ENCODE measurements around the gene PRSS21. TPM values are rescaled to one million over a fixed set of nuclear protein-coding genes. Genes with fewer than 3 reads are reported as not detected.

Gene PRSS21
- total RNA-seq, 1 donor from 2014 or later: not detected

- no peak for DNase-seq
- no peak for ATAC-seq (ENCODE audit: poor library complexity)
- intact Hi-C loops (cut with DNase I): no loop called here
Observed at GRCh38 chr16:2854700-2855309, 37.8 kb downstream of the PRSS21 start.

GRCh38 chr16:2855536-2855935 lies 38.5 kb downstream of the PRSS21 start:
- no peak for ATAC-seq (ENCODE audit: poor library complexity)
- intact Hi-C loops (cut with DNase I): no loop called here
- DNase-seq: no peak

DNA sequence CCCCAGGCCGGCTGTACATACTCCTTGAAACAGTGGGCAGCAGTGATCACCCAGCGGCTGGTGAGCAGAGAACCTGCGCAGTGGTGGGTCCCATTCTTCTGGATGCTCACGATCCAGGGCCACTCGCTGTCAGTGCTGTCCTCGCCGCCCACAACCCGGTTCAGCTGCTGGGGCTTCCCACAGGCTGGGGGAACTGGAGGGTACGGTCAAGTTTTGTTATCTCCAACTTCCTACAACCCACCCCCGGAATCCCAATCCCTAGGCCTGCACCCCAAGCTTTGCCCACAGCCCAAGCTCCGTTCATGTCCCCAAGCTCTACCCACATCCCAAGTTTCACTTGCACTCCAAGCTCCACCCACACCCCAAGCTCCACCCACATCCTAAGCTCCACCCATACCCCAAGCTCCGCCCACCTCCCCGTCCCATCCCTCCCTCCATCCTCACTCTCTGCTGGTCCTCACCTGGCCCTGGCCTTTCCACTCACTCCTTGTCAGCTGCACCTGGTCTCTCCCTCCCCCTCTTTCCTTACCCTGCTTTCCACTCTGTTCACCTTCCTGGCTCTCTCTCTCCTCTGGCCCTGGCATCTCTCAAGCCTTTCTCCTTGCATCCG lies 39.1 kb downstream of the PRSS21 start:
- no peak for ATAC-seq (ENCODE audit: poor library complexity)
- intact Hi-C loops (cut with DNase I): no loop called here

DNA sequence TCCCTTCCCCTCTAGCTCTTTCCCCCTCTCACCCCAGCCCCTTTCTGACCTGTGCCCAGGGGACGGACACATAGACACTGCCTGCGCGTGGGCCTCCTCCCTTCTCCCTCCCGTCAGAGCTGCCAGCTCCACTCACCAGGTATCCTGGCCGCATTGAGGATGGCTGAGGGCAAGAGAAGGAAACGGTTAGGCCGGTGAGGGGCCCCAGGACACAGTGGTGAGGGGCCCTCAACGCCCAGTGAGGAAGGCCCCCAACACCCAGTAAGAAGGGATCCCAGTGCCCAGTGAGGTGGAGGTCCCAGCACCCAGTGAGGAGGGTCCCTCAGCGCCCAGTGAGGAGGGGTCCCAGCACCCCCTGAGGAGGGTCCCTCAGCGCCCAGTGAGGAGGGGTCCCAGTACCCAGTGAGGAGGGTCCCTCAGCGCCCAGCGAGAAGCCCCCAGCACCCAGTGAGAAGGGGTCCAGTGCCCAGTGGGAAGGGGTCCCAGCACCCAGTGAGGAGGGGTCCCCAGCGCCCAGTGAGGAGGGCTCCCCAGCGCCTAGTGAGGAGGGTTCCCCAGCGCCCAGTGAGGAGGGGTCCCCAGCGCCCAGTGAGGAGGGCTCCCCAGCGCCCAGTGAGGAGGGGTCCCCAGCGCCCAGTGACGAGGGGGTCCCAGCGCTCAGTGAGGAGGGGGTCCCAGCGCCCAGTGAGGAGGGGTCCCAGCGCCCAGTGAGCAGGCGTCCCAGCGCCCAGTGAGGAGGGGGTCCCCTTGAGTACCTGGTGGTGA lies 39.8 kb downstream of the PRSS21 start:
- no peak for ATAC-seq (ENCODE audit: poor library complexity)
- no peak for DNase-seq
- intact Hi-C loops (cut with DNase I): no loop called here

More for the DNA sequence above, 39.1 kb downstream of the PRSS21 start:
- DNase-seq: no peak

- DNase-seq (no peak), ATAC-seq (ENCODE audit: poor library complexity) (no peak)
- intact Hi-C loops (cut with DNase I): no loop called here
Observed at GRCh38 chr16:2857451-2858244, 40.6 kb downstream of the PRSS21 start, which contains the start of gene PRSS22. Gene PRSS22, minus strand, starts transcription at chr16:2858170. Its CDS starts 66 bp downstream, at chr16:2858104.

DNA sequence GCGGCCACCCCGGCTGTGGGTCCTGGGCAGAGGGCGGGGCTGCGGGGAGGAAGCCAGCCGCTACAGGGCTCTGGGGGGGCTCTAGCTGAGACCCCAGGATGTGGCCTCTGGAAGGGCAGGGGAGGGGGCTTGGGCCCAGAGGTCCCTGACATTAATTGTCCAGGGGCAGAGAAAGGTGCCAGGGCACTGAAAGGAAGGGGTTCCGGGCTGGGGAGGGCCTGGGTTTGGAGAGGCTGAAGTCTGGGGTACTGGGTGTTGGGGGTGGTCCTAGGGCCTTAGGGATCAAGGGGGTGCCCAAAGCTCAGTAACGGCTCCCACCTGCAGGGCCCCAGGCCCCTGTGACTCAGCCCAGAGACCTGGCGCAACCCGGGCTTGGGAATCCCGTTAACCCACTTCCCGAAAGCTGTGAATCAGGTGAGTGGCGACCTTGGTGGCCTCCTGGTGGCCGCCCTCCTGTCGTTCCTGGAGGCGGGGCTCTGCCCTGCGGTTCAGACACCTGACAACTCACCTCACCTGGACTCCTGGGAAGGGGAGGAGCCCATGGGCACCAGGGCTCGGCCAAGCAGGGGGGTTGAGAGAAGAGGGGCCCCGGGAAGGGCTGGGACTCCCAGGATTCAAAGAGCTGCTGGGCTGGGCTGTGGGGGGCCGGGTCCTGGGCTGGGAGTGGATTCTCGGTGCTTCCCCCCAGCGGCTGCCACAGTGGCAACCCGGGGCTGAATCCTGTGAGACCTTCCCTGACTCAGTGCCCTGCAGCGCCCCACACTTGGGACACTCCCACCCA lies 41.4 kb downstream of the PRSS21 start:
- no peak for DNase-seq
- no peak for ATAC-seq (ENCODE audit: poor library complexity)

DNA sequence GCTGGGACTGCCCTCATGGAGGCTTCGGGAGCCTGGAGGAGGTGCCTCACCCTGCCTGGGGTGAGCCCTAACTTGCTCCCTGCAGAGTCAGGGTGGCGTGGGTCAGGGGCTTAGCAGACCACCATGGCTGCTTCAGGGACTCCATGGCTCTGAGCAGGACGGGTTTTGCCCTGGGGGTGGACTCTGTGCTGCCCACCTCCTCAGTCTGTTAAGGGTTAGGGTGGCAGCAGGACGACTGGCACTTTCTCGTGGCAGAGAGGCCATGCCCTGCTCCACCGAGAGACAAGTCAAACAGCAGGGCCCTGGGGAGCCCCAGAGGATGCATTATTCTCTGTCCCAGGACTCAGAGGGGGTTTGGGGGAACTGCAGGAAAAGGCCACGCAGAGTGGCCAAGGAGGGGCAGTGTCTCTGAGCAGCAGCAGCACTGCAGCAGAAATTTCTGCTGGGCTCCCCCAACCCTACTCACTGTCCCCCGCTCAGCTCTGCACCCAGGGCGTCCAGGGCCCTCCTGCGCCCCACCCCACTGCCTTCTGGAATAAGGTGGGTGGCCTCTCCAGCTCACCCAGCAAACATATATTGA lies 42.7 kb downstream of the PRSS21 start:
- DNase-seq (no peak), ATAC-seq (ENCODE audit: poor library complexity) (no peak)
- intact Hi-C loops (cut with DNase I): no loop called here

More for the DNA sequence above, 41.4 kb downstream of the PRSS21 start:
- intact Hi-C loops (cut with DNase I): no loop called here

DNA sequence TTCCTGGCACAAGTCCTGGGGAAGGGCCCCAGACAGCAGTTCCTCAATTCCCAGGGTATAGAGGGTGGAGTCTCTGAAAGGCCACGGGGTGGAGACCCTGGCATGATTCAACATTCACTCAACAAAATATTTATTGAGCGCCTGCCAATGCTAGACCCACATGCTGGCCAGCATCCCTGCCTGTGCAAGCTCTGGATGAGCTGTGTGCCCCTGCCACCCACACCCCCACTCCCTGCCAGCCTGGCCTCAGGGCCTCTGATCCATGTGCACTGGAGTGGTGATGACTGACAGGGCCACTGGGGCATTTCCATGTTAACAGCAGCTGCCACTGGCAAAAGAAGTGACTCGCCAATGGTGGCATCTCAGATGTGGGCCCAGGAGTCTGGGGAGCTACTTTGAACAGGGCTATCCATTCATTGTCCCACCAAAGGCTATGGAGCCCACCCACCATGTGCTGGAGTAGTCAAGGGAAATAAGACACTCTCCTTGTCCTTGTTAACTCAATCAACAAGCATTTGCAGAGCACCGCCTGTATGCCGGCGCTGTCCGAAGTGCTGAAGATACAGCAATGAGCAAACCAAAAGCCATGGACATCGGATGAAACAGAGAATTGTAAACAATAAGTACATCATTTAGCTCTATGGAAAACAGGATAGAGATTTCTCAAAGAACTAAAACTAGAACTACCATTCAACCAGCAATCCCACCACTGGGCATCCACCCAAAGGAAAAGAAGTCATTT lies 44.0 kb downstream of the PRSS21 start:
- intact Hi-C loops (cut with DNase I): no loop called here
- DNase-seq (no peak), ATAC-seq (ENCODE audit: poor library complexity) (no peak)

- intact Hi-C loops (cut with DNase I): no loop called here
- no peak for DNase-seq
- ATAC-seq (ENCODE audit: poor library complexity): no peak
Observed at GRCh38 chr16:2865651-2866050, 48.6 kb downstream of the PRSS21 start.

GRCh38 chr16:2866431-2866830 lies 49.4 kb downstream of the PRSS21 start:
- intact Hi-C loops (cut with DNase I): no loop called here
- DNase-seq (no peak), ATAC-seq (ENCODE audit: poor library complexity) (no peak)

- intact Hi-C loops (cut with DNase I): no loop called here
- ATAC-seq (ENCODE audit: poor library complexity) (no peak), DNase-seq (no peak)
Observed at GRCh38 chr16:2867661-2867986, 50.6 kb downstream of the PRSS21 start.

DNA sequence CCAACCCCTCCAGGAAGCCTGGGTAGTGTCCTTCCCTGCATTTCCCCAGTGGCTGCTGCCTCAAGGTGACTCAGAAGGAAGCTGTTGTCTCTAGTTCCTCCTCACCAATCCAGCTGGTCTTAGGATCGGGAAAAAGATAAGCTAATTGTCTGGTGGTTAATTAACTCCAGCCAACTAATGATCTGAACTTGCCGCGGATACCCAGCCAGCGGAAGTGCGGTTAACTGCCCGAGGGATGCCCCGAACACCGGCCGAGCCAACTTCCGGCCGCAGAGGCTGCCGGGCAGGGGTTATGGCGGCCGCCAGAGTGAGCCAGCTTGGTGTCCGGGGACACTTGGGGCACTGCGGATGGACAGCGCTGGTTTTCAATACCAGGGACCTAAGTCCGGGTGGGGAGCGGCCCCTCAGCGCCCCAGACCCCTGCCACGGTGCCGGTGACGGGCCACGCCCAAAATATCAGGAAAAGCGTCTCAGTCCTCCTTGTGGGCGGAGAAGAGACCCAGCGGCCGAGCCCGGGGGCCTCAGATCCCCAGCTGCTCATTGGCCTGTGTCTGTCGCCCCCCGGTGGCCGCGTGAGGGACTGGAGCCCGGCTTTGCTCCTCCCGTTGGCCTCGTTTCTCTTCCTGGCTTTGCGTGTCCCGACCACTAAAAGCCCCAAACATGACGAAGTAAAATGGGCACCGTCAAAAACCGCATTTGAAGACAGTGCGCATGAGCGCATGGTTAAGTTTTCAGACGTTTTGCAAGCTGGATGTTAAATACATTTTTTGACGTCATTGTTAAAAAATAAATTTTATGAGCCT lies 51.2 kb downstream of the PRSS21 start:
- DNase-seq (peak; percentile 98), ATAC-seq (ENCODE audit: poor library complexity) (peak; percentile 99)
- intact Hi-C loops (cut with DNase I): no loop called here

Other genes starting within 250 kb of the PRSS21 start
- gene KCTD5, start 134.7 kb upstream of the PRSS21 start, total RNA-seq: 9.8 TPM
- 0.30 TPM for gene PRSS27, start 97.0 kb upstream of the PRSS21 start, total RNA-seq
- 243 TPM for gene SRRM2, start 64.6 kb upstream of the PRSS21 start, total RNA-seq
- 299 TPM for gene ELOB, start 40.0 kb upstream of the PRSS21 start, total RNA-seq
- gene PRSS33, start 29.7 kb upstream of the PRSS21 start, total RNA-seq: not detected
- not detected for gene PRSS41, start 18.8 kb upstream of the PRSS21 start, total RNA-seq
- gene ZG16B, start 13.1 kb downstream of the PRSS21 start, total RNA-seq: not detected
- gene PRSS22, start 40.9 kb downstream of the PRSS21 start, total RNA-seq: not detected
- gene FLYWCH2, start 66.0 kb downstream of the PRSS21 start, total RNA-seq: 27.9 TPM
- 36.8 TPM for gene FLYWCH1, start 94.7 kb downstream of the PRSS21 start, total RNA-seq
- not detected for gene KREMEN2, start 147.0 kb downstream of the PRSS21 start, total RNA-seq
- 7.7 TPM for gene PAQR4, start 152.1 kb downstream of the PRSS21 start, total RNA-seq
- gene PKMYT1, start 163.2 kb downstream of the PRSS21 start, total RNA-seq: 1.1 TPM
- 0.73 TPM for gene CLDN9, start 195.7 kb downstream of the PRSS21 start, total RNA-seq
- gene CLDN6, start 200.9 kb downstream of the PRSS21 start, total RNA-seq: not detected
- 29.4 TPM for gene TNFRSF12A, start 203.1 kb downstream of the PRSS21 start, total RNA-seq
- gene HCFC1R1, start 206.7 kb downstream of the PRSS21 start, total RNA-seq: 53.5 TPM
- 11.0 TPM for gene THOC6, start 206.8 kb downstream of the PRSS21 start, total RNA-seq
- not detected for gene BICDL2, start 219.7 kb downstream of the PRSS21 start, total RNA-seq
- 1.3 TPM for gene MMP25, start 229.3 kb downstream of the PRSS21 start, total RNA-seq
- gene IL32, start 248.4 kb downstream of the PRSS21 start, total RNA-seq: 42.6 TPM

All from Right ventricle myocardium superior (tissue), 1 donor.